GM12878 (cell line): ENCODE results near the gene SLC25A36. TPM values are rescaled to one million over a fixed set of nuclear protein-coding genes. Genes with fewer than 3 reads are reported as not detected.

ENCODE experiments used
- ATAC-seq: fragments of 200-7000 bp; cut with Tn5 transposase; 3 replicates; pipeline ENCODE4 v1.9.1; 2020; ENCODE audit warnings: mild to moderate bottlenecking, moderate library complexity
- BruUV-seq: library from RNA; stranded (reverse); fragments of 400-500 nt; replicated peaks from 2 replicates; lab custom pipeline; 2021; lab: Mats Ljungman, UMichigan
- CTCF ChIA-PET: fragments of 300-600 bp; sonication (Branson Sonifier 250); formaldehyde crosslinking; extraction: SDS; loops from one replicate; lab custom pipeline; 2021; ENCODE audit warnings: inconsistent platforms; lab: Yijun Ruan, JAX
- POLR2A ChIA-PET: fragments of 350-600 bp; formaldehyde crosslinking; extraction: SDS; loops from one replicate; lab custom pipeline; 2021; ENCODE audit warnings: inconsistent platforms; lab: Charles Lee
- RAD21 ChIA-PET: fragments of 300-600 bp; sonication (Branson Sonifier 250); formaldehyde crosslinking; loops from one replicate; lab custom pipeline; 2023; ENCODE audit warnings: antibody characterized with exemption; ENCODE audit not compliant: unreplicated experiment; lab: Charles Lee
- SMC1A ChIA-PET: fragments of 300-600 bp; sonication (Branson Sonifier 250); formaldehyde crosslinking; loops from one replicate; lab custom pipeline; 2023; ENCODE audit not compliant: unreplicated experiment, uncharacterized antibody; lab: Charles Lee
- DNase-seq: peaks from one replicate; pipeline ENCODE4 v3.0.0-alpha.2; 2011; ENCODE audit warnings: low read depth, low spot score
- FAIRE-seq: peaks from 3 replicates; lab custom pipeline; 2011; peaks lifted over from hg19 to GRCh38; lab: Jason Lieb, UNC
- H2AFZ ChIP-seq: 2 replicates; pipeline ENCODE4 v1.6.0; 2011; ENCODE audit warnings: low read depth, low read length, control low read depth; ENCODE audit not compliant: control insufficient read depth
- H3K27ac ChIP-seq: 2 replicates; pipeline ENCODE4 v1.5.1; 2011; ENCODE audit warnings: control low read depth; ENCODE audit not compliant: control insufficient read depth, insufficient read depth
- H3K27me3 ChIP-seq, 2 experiments: replicated peaks in 1 of 2; 2 replicates each; pipeline versions ENCODE4 v1.6.0 to v1.6.1; 2011; ENCODE audit warnings: low read length in 1 of 2; ENCODE audit not compliant: control insufficient read depth in 2 of 2, insufficient read depth in 2 of 2
- H3K36me3 ChIP-seq, 2 experiments: 2 replicates each; pipeline ENCODE4 v1.5.1; 2011; ENCODE audit warnings: low read length in 1 of 2; ENCODE audit not compliant: control insufficient read depth in 2 of 2, insufficient read depth in 2 of 2
- H3K4me1 ChIP-seq: 2 replicates; pipeline ENCODE4 v1.6.1; 2011; ENCODE audit warnings: mild to moderate bottlenecking, low read length, moderate library complexity, mixed read lengths; ENCODE audit not compliant: control insufficient read depth, insufficient read depth
- H3K4me2 ChIP-seq: 2 replicates; pipeline ENCODE4 v1.6.0; 2011; ENCODE audit warnings: control low read depth; ENCODE audit not compliant: control insufficient read depth, insufficient read depth
- H3K4me3 ChIP-seq: fragments of 200-600 bp; sonication (generic); 2 replicates; pipeline ENCODE4 v1.5.1; 2016
- H3K79me2 ChIP-seq: 2 replicates; pipeline ENCODE4 v1.6.0; 2011; ENCODE audit warnings: low read length; ENCODE audit not compliant: control insufficient read depth, insufficient read depth
- H3K9ac ChIP-seq: 2 replicates; pipeline ENCODE4 v1.8.0; 2011; ENCODE audit warnings: low read length, control low read depth, mixed read lengths; ENCODE audit not compliant: control insufficient read depth, insufficient read depth
- H3K9me3 ChIP-seq: replicated peaks from 3 replicates; pipeline ENCODE4 v1.5.1; 2011; ENCODE audit warnings: mild to moderate bottlenecking, low read length; ENCODE audit not compliant: control insufficient read depth, insufficient read depth
- H4K20me1 ChIP-seq: 2 replicates; pipeline ENCODE4 v1.6.0; 2011; ENCODE audit not compliant: control insufficient read depth, insufficient read depth
- ATF3 ChIP-seq: IDR thresholded peaks from 2 replicates; pipeline ENCODE4 v1.6.1; 2011; ENCODE audit warnings: low read depth, mild to moderate bottlenecking, low read length, moderate library complexity, borderline replicate concordance; ENCODE audit errors: extremely low read depth
- CHD1 ChIP-seq: IDR thresholded peaks from 2 replicates; pipeline ENCODE4 v1.6.1; 2012; ENCODE audit warnings: low read depth, low read length, improper control_type of control experiment
- CREB1 ChIP-seq: IDR thresholded peaks from 2 replicates; pipeline ENCODE4 v1.6.1; 2012; ENCODE audit warnings: low read depth, mild to moderate bottlenecking, inconsistent platforms
- FOS ChIP-seq: IDR thresholded peaks from 3 replicates; pipeline ENCODE4 v1.6.1; 2011; ENCODE audit warnings: borderline replicate concordance; ENCODE audit not compliant: insufficient read length; ENCODE audit errors: extremely low read depth
- GATAD2B ChIP-seq: fragments of 450-650 bp; conservative IDR thresholded peaks from 2 replicates; pipeline ENCODE4 v1.6.1; 2017; ENCODE audit warnings: low read depth, mild to moderate bottlenecking, moderate library complexity
- MYB ChIP-seq: fragments of 150-350 bp; IDR thresholded peaks from 2 replicates; pipeline ENCODE4 v1.6.1; 2014; ENCODE audit warnings: mild to moderate bottlenecking, low read depth, low read length, borderline replicate concordance
- NR2F1 ChIP-seq: fragments of 450-650 bp; conservative IDR thresholded peaks from 2 replicates; pipeline ENCODE4 v1.6.1; 2017; ENCODE audit warnings: mild to moderate bottlenecking
- PKNOX1 ChIP-seq: fragments of 450-650 bp; IDR thresholded peaks from 2 replicates; pipeline ENCODE4 v1.6.1; 2016; ENCODE audit warnings: mild to moderate bottlenecking
- POLR2AphosphoS2 ChIP-seq: IDR thresholded peaks from 2 replicates; pipeline ENCODE4 v1.6.1; 2011; ENCODE audit warnings: low read depth, mild to moderate bottlenecking, low read length, improper control_type of control experiment, moderate library complexity
- SIN3A ChIP-seq: IDR thresholded peaks from 2 replicates; pipeline ENCODE4 v1.6.1; 2012; ENCODE audit warnings: low read depth, low read length, improper control_type of control experiment
- SPI1 ChIP-seq: IDR thresholded peaks from 2 replicates; pipeline ENCODE4 v1.6.1; 2011; ENCODE audit warnings: low read depth, mild to moderate bottlenecking, low read length, moderate library complexity, borderline replicate concordance; ENCODE audit not compliant: insufficient read depth
- SREBF2 ChIP-seq: IDR thresholded peaks from 2 replicates; pipeline ENCODE4 v1.6.1; 2012; ENCODE audit warnings: mild to moderate bottlenecking, low read length
- STAT1 ChIP-seq: fragments of 450-650 bp; conservative IDR thresholded peaks from 2 replicates; pipeline ENCODE4 v1.6.1; 2014; ENCODE audit warnings: antibody characterized with exemption, mild to moderate bottlenecking
- TCF12 ChIP-seq: IDR thresholded peaks from 2 replicates; pipeline ENCODE4 v1.6.1; 2011; ENCODE audit warnings: low read depth, mild to moderate bottlenecking, low read length
- TCF3 ChIP-seq: IDR thresholded peaks from 2 replicates; pipeline ENCODE4 v1.6.1; 2012; ENCODE audit warnings: low read depth, mild to moderate bottlenecking, low read length, borderline replicate concordance; ENCODE audit not compliant: insufficient read depth
- TCF7 ChIP-seq: IDR thresholded peaks from 2 replicates; pipeline ENCODE4 v1.6.1; 2014; ENCODE audit warnings: antibody characterized with exemption, borderline replicate concordance
- ZNF217 ChIP-seq: fragments of 450-650 bp; IDR thresholded peaks from 2 replicates; pipeline ENCODE4 v1.6.1; 2017; ENCODE audit warnings: antibody characterized with exemption, mild to moderate bottlenecking
- ZSCAN29 ChIP-seq: fragments of 450-650 bp; IDR thresholded peaks from 2 replicates; pipeline ENCODE4 v1.6.1; 2017; ENCODE audit warnings: mild to moderate bottlenecking, moderate library complexity
- WGBS: methylation state at CpG from one replicate; pipeline ENCODE4 v1.1.6; 2016; ENCODE audit warnings: low lambda C conversion rate; ENCODE audit not compliant: insufficient replicate concordance, insufficient coverage; ENCODE audit errors: missing lambda C conversion rate; 5-methylcytosine and 5-hydroxymethylcytosine counted together
- in situ Hi-C: fragments of 300-500 bp; cut with MboI; formaldehyde crosslinking; loops from 9 replicates; pipeline ENCODE4 v1.14.3; 2018; ENCODE audit warnings: mixed read lengths
- intact Hi-C: fragments of 100-400 bp; cut with micrococcal nuclease; formaldehyde crosslinking; loops from one replicate; pipeline ENCODE4 v1.14.2; 2022; ENCODE audit not compliant: unreplicated experiment
- polyA plus RNA-seq, 11 experiments: library from polyadenylated mRNA; depleted of rRNA in 4 of 11; unstranded in 6 of 11; stranded (reverse) in 5 of 11; fragments of >200 nt; fragmentation: Nextera tagmentation in 4 of 11; fragmentation: Illumina TruSeq in 1 of 11; extraction: Ambion mirVana in 4 of 11; extraction: Trizol in 1 of 11; gene quantifications; 1 replicate in 1 of 11; 2 replicates in 10 of 11; pipeline versions ENCODE4 v1.2.1 to v1.2.3, GENCODE V29; 2011 to 2016; ENCODE audit warnings: inconsistent platforms in 2 of 11, missing spikeins in 2 of 11, low read depth in 1 of 11
- total RNA-seq, 4 experiments: library from RNA; depleted of rRNA in 3 of 4; stranded (reverse); fragments of >200 nt in 3 of 4; fragmentation: Illumina TruSeq in 1 of 4; extraction: Trizol in 1 of 4; gene quantifications; 2 replicates each; pipeline versions ENCODE4 v1.2.1 to v1.2.3, GENCODE V29; 2013 to 2021
- TF ChIP-seq, protein P1 (sequence below): fragments of 450-650 bp; IDR thresholded peaks from 2 replicates; pipeline ENCODE4 v1.6.1; 2017; ENCODE audit warnings: borderline replicate concordance
- TF ChIP-seq, protein P2 (sequence below): fragments of 450-650 bp; IDR thresholded peaks from 2 replicates; pipeline ENCODE4 v1.6.1; 2016; ENCODE audit warnings: mild to moderate bottlenecking, moderate library complexity, borderline replicate concordance

The SLC25A36 gene
- total and polyA plus RNA-seq, 10 of the 15 experiments (the other 5 are each of a cell fraction or from before 2014, with no cell fraction given), result 13.0 to 183 (median 47.7) TPM

- Histone ChIP-seq H3K4me2 (no peak overlapping the region), H3K36me3 (no peaks in the 10 kb centered on the region), H3K27ac (no peak overlapping the region), H3K27me3 (peaks cover 0 to 4% of the 10 kb centered on the region in 2 experiments; a peak in 1 of 4 replicates), H3K9me3 (no peaks in the 10 kb centered on the region), H3K9ac (no peak overlapping the region), H3K79me2 (no peaks in the 10 kb centered on the region), H4K20me1 (no peaks in the 10 kb centered on the region), H2AFZ (no peak overlapping the region), H3K4me1 (no peaks in the 10 kb centered on the region), H3K4me3 (no peak overlapping the region)
- RAD21 ChIA-PET, result no interaction called here
- CTCF ChIA-PET, result interaction anchor here (0.7 to 1.2 kb wide), 5 partner anchors 12 to 38 kb away, joined by 3 read pairs; no protein-coding TSS in a partner anchor
- ATAC-seq, result no peak
- DNase-seq, result no peak
- FAIRE-seq, result no peak
- intact Hi-C loops, result loop anchor here (10.0 kb wide), 1 partner anchor 175 kb away; no protein-coding TSS in a partner anchor
- 6% methylated on average over 1 of the region's 1 CpG for WGBS
- in situ Hi-C loops, result no loop called here
- SMC1A ChIA-PET, result interaction anchor here (1.0 to 1.1 kb wide), 2 partner anchors 17 to 19 kb away, joined by 3 read pairs; no protein-coding TSS in a partner anchor
- no TSS peak for BruUV-seq
- TF ChIP-seq CREB1 (no peak), FOS (no peak), PKNOX1 (no peak), SREBF2 (no peak), MYB (no peak), TCF3 (no peak), SIN3A (no peak), TCF12 (no peak), ATF3 (no peak), POLR2AphosphoS2 (no peak), CHD1 (no peak), GATAD2B (no peak), STAT1 (no peak), ZNF217 (no peak), ZSCAN29 (no peak), SPI1 (no peak), TCF7 (no peak), NR2F1 (no peak)
- TF ChIP-seq, protein P1, sequence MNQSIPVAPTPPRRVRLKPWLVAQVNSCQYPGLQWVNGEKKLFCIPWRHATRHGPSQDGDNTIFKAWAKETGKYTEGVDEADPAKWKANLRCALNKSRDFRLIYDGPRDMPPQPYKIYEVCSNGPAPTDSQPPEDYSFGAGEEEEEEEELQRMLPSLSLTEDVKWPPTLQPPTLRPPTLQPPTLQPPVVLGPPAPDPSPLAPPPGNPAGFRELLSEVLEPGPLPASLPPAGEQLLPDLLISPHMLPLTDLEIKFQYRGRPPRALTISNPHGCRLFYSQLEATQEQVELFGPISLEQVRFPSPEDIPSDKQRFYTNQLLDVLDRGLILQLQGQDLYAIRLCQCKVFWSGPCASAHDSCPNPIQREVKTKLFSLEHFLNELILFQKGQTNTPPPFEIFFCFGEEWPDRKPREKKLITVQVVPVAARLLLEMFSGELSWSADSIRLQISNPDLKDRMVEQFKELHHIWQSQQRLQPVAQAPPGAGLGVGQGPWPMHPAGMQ, result no peak
- TF ChIP-seq, protein P2, sequence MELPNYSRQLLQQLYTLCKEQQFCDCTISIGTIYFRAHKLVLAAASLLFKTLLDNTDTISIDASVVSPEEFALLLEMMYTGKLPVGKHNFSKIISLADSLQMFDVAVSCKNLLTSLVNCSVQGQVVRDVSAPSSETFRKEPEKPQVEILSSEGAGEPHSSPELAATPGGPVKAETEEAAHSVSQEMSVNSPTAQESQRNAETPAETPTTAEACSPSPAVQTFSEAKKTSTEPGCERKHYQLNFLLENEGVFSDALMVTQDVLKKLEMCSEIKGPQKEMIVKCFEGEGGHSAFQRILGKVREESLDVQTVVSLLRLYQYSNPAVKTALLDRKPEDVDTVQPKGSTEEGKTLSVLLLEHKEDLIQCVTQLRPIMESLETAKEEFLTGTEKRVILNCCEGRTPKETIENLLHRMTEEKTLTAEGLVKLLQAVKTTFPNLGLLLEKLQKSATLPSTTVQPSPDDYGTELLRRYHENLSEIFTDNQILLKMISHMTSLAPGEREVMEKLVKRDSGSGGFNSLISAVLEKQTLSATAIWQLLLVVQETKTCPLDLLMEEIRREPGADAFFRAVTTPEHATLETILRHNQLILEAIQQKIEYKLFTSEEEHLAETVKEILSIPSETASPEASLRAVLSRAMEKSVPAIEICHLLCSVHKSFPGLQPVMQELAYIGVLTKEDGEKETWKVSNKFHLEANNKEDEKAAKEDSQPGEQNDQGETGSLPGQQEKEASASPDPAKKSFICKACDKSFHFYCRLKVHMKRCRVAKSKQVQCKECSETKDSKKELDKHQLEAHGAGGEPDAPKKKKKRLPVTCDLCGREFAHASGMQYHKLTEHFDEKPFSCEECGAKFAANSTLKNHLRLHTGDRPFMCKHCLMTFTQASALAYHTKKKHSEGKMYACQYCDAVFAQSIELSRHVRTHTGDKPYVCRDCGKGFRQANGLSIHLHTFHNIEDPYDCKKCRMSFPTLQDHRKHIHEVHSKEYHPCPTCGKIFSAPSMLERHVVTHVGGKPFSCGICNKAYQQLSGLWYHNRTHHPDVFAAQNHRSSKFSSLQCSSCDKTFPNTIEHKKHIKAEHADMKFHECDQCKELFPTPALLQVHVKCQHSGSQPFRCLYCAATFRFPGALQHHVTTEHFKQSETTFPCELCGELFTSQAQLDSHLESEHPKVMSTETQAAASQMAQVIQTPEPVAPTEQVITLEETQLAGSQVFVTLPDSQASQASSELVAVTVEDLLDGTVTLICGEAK, result no peak
- POLR2A ChIA-PET, result no interaction called here
Observed at GRCh38 chr3:140929446-140929845, 12.2 kb upstream of the SLC25A36 start.
